GM10266 (cell line): ENCODE results near the gene FAM229A.
A peak's percentile ranks its signal among the peaks of the same experiment; 100 is the strongest.

Source experiments
- DNase-seq: peaks from one replicate; pipeline ENCODE4 v3.0.0; 2012; ENCODE audit errors: extremely low spot score
- TF ChIP-seq, protein P1 (sequence below): IDR thresholded peaks from 2 replicates; pipeline ENCODE4 v1.5.1; 2012; ENCODE audit warnings: mild to moderate bottlenecking, low read depth; ENCODE audit not compliant: control insufficient read depth, insufficient read depth; ENCODE audit errors: missing control alignments

The FAM229A gene

DNA sequence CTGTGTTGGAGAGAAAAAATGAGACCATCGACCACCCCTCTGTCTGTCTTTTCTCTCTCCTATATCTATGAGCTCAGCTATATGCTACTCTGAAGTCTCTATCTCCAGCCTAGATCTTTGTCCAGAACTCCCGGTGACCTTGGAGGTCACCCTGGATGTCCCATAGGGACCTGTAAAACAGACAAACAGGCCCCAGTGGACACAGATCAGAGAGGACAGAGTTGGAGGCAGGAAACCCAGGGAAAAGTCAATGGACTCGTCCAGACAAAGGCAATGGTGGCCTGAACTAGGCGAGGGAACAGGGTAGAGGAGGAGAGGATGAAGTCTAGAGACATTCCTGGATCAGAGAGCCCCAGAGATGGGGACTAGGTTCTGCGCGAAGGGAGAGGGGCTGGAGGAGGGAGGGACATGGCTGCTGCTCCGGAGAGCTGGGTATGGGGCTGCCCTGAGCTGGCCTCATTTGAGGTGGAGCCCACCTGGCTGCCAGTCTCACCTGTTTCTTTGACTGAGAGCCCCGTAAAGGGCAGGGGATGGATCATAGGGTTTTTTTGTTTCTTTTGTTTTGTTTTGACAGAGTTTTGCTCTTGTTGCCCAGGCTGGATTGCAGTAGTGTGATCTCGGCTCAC is 15.6 kb downstream of the FAM229A start:
- TF ChIP-seq, protein P1, sequence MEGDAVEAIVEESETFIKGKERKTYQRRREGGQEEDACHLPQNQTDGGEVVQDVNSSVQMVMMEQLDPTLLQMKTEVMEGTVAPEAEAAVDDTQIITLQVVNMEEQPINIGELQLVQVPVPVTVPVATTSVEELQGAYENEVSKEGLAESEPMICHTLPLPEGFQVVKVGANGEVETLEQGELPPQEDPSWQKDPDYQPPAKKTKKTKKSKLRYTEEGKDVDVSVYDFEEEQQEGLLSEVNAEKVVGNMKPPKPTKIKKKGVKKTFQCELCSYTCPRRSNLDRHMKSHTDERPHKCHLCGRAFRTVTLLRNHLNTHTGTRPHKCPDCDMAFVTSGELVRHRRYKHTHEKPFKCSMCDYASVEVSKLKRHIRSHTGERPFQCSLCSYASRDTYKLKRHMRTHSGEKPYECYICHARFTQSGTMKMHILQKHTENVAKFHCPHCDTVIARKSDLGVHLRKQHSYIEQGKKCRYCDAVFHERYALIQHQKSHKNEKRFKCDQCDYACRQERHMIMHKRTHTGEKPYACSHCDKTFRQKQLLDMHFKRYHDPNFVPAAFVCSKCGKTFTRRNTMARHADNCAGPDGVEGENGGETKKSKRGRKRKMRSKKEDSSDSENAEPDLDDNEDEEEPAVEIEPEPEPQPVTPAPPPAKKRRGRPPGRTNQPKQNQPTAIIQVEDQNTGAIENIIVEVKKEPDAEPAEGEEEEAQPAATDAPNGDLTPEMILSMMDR: no peak
- DNase-seq: no peak

DNA sequence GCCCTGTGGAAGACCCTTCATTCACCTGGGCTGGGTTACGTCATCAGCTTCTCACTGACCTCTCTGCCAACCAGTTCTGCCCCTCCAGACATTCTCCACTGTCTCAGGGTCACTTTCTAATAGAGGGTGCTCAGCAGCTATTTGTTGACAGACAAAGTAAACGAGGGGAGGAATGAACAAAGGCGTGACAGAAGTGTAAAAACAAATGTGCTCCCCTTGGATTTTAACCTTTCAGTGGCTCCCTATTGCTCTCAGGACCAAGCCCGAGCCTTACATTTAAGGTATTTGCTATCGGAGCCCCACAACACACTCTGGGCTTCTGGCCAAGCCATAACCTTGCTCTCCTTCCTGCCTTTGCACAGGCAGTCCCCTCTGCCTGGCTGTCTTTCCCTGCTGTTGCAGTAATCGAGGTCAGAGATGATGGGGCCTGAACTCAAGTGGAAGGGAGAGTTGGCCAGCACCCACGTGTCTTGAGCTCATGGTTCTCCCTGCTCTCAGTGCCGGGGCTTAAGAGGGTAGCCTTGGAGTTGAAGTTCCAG is 16.9 kb downstream of the FAM229A start:
- no peak for DNase-seq
- TF ChIP-seq, protein P1: no peak

DNA sequence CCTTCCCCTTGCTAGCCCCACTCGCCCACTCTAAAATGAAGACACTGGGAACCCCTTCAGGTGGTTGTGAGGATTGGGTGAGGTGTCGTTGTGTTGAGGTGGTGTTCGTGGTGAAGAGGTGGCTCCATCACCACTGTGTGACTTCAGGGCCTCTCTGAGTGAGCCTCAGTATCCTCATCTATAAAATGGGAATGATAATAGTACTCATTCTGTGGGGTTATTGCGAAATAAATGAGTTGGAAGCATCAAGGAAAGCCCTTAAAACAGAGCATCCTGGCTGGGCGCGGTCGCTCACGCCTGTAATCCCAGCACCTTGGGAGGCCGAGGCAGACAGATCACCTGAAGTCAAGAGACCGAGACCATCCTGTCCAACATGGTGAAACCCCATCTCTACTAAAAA is 19.6 kb downstream of the FAM229A start:
- TF ChIP-seq, protein P1: no peak
- no peak for DNase-seq

DNA sequence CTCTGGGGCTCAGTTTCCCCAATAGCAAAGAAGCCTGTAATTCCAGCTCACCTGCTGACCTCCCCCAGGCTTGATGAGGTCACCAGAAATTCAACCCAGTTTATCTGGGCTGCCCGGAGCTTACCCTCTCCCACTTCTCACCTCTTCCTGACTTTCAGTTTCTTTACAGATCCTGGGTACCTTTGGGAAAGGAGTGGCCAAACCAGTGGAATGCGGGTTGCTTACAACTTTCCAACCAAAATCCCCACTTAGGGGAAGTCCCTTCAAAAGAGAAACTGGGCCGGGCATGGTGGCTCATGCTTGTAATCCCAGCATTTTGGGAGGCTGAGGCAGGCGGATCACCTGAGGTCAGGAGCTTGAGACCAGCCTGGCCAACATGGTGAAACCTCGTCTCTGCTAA is 20.3 kb downstream of the FAM229A start:
- DNase-seq: no peak

DNA sequence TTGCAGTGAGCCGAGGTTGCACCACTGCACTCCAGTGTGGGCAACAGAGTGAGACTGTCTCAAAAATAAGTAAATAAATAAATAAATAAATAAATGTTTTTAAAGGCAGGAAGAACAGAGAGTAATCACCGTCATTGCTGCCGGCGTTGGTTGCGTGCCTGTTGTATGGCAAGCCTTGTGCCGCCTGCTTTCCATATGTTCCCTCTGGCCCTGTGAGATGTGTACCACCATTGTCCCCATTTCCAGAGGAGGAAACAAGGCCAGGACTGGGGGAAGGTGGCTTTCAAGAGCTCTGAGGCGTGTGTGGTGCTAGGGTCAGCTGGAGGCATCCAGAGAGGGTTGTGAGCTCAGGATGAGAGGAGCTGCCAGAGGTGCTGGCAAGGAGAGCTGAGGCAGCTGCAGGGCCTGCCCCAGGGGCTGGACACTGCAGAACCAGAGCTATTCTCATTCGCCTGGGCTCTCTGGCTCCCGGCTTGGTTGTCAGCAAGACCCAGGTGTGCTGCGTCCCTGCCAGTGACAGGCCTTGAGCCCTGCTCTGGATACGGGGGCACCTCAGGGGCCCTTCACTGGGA is 21.0 kb downstream of the FAM229A start:
- TF ChIP-seq, protein P1: no peak
- no peak for DNase-seq

More for the DNA sequence above, 20.3 kb downstream of the FAM229A start:
- TF ChIP-seq, protein P1: no peak

DNA sequence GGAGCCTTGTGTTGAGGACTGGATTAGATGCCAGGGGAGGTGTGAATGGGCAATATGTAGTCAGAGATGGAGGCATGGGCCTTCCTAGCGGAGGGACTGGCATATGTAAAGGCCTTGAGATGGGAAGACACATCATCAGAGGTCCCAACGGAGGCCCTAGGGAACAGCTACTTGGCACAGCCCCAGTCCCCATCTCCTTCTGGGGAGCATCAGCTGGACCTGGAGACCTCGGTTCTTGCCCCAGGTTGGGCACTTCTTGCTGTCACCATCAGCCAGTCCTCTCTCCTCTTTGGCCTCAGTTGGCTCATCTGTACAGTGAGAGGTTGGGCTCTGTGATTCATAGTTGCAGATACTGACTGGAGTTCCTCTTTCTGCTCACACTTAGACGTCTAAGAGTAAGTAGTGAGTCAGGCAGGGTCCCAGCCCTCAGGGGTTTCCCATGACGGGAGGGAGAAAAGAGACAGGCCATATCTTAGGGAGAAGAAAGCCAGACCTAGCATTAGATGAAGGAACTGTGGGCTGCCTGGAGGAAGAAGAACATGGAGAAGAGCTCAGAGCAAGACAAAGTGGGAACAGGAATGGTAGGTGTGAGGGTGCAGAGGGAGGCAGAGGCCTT is 22.8 kb downstream of the FAM229A start:
- DNase-seq: peak; percentile 67
- TF ChIP-seq, protein P1: no peak
